Omental fat pad (tissue), 4 donors: ENCODE results near the gene PIK3CB. TPM values are rescaled to one million over a fixed set of nuclear protein-coding genes. Genes with fewer than 3 reads are reported as not detected.

Source experiments
- ATAC-seq: fragments of 150-250 bp; one replicate; pipeline ENCODE4 v1.9.1; 2016; ENCODE audit warnings: mild to moderate bottlenecking, moderate library complexity; ENCODE audit not compliant: low FRiP score
- DNase-seq: peaks from one replicate; pipeline ENCODE4 v3.0.0-alpha.2; 2019; ENCODE audit warnings: low spot score
- total RNA-seq, 4 donors: library from RNA; depleted of rRNA; stranded (reverse); fragments of >200 nt; gene quantifications; one replicate each; pipeline ENCODE4 v1.1.0, GENCODE V29; 2016
- TF ChIP-seq, protein P1 (sequence below), 3 donors: fragments of 450-650 bp; IDR thresholded peaks; one replicate each; pipeline ENCODE4 v1.5.1; 2016 to 2017; ENCODE audit warnings: antibody characterized with exemption in 3 of 3, mild to moderate bottlenecking in 3 of 3, moderate library complexity in 2 of 3

The PIK3CB gene
- total RNA-seq, 4 donors from 2014 or later: 20.6 to 42.8 (median 22.4) TPM

- no peak for ATAC-seq
- TF ChIP-seq, protein P1, sequence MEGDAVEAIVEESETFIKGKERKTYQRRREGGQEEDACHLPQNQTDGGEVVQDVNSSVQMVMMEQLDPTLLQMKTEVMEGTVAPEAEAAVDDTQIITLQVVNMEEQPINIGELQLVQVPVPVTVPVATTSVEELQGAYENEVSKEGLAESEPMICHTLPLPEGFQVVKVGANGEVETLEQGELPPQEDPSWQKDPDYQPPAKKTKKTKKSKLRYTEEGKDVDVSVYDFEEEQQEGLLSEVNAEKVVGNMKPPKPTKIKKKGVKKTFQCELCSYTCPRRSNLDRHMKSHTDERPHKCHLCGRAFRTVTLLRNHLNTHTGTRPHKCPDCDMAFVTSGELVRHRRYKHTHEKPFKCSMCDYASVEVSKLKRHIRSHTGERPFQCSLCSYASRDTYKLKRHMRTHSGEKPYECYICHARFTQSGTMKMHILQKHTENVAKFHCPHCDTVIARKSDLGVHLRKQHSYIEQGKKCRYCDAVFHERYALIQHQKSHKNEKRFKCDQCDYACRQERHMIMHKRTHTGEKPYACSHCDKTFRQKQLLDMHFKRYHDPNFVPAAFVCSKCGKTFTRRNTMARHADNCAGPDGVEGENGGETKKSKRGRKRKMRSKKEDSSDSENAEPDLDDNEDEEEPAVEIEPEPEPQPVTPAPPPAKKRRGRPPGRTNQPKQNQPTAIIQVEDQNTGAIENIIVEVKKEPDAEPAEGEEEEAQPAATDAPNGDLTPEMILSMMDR (IDR thresholded peaks at IDR 0.05): no peak
- no peak for DNase-seq
These were observed 52.0 kb downstream of the PIK3CB start for GRCh38 chr3:138782755-138783154.

- ATAC-seq (no peak), DNase-seq (no peak)
- TF ChIP-seq, protein P1 (IDR thresholded peaks at IDR 0.05): no peak
These were observed 53.7 kb downstream of the PIK3CB start for GRCh38 chr3:138781012-138781470.

- no peak for ATAC-seq
- no peak for DNase-seq
- TF ChIP-seq, protein P1 (IDR thresholded peaks at IDR 0.05): no peak
These were observed 56.1 kb downstream of the PIK3CB start for GRCh38 chr3:138778643-138779042.

DNA sequence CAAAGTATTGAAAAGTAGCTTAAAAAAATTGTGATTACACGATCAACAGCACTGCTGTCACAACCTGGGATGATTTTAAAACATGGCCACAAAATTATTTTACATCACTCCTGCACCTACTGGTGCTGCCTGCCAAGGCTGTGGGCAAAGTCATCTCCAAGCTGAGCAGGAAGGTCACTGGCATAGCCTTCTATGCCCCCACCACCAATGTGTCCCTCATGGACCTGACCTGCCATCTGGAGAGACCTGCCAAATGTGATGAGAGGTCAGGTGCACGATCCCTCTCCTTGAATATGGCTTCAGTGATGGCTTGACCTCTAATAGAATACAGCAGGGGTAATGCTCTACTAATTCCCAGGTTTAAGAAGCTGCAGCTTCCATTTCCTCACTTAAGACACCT, 57.8 kb downstream of the PIK3CB start:
- no peak for ATAC-seq
- TF ChIP-seq, protein P1 (IDR thresholded peaks at IDR 0.05): no peak
- DNase-seq: no peak

GRCh38 chr3:138775254-138775595, 59.5 kb downstream of the PIK3CB start:
- ATAC-seq (no peak), DNase-seq (no peak)

DNA sequence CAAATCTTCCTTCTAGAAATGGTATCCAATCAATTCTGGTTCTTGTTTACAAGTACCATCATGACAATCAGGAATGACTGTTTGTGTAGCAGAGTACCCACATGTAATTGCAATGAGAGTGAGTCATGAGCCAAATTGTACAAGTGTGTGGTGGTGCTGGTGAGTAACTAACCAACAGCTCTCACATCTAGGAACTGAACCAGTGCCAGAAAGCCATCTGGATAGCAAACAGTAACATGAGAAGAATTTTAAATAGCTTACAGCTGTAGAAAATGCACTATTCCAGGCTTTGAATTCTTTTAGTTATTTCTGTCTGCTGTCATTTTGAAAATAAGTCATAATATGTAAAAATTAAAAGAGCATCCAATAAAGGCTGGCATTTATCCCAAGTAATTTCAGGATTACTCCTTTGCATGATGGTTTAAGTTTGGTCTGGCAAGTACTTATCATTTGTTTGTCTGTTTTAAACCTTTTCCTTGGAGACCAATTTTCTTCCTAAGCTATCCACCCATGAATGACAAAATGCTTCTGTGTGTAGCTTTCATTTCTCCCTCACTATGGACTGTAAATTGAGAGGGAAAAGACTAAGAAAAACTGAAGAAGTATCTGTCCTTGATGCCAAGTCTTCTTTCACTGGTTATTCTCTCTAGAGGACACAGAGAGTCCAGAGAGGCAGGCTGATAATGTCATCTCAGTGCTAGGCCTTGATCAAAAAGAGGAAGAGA, 60.0 kb downstream of the PIK3CB start:
- TF ChIP-seq, protein P1 (IDR thresholded peaks at IDR 0.05): no peak
- DNase-seq: no peak
- peak; percentile 97 for ATAC-seq

More at GRCh38 chr3:138775254-138775595, 59.5 kb downstream of the PIK3CB start:
- TF ChIP-seq, protein P1 (IDR thresholded peaks at IDR 0.05): no peak

- DNase-seq (no peak), ATAC-seq (no peak)
- TF ChIP-seq, protein P1 (IDR thresholded peaks at IDR 0.05): no peak
These were observed 63.1 kb downstream of the PIK3CB start for GRCh38 chr3:138771585-138771984.
